Measurements from ENCODE around the gene TASOR2.

The TASOR2 gene

DNA sequence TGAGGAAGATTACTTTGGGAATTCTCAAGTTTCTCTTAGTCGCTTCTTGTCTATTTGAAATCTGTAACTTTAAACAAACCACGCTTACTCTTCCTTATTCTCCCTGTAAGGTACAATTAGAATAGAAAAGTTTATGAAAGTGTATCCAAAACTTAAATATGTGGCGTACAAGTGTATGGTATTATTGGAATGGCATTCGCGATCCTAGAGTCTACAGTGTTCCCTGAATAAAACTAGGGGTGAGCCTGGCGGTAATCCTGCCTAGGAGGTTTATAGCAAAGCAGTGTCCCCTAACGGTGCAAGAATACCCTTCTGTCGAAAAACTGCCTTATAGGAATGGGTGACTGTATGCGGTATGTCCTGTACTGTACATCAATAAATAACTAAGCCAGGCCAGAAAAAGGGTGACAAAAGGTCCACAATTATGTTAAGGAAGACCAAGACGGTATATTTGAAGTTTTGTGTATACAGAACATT is 1.2 kb downstream of the TASOR2 start:
- peak overlapping the region; percentile 81 for H3K4me3 ChIP-seq (ENCODE audit: low read depth, low read length)
- TF ChIP-seq, protein P1, sequence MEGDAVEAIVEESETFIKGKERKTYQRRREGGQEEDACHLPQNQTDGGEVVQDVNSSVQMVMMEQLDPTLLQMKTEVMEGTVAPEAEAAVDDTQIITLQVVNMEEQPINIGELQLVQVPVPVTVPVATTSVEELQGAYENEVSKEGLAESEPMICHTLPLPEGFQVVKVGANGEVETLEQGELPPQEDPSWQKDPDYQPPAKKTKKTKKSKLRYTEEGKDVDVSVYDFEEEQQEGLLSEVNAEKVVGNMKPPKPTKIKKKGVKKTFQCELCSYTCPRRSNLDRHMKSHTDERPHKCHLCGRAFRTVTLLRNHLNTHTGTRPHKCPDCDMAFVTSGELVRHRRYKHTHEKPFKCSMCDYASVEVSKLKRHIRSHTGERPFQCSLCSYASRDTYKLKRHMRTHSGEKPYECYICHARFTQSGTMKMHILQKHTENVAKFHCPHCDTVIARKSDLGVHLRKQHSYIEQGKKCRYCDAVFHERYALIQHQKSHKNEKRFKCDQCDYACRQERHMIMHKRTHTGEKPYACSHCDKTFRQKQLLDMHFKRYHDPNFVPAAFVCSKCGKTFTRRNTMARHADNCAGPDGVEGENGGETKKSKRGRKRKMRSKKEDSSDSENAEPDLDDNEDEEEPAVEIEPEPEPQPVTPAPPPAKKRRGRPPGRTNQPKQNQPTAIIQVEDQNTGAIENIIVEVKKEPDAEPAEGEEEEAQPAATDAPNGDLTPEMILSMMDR (IDR thresholded peaks at IDR 0.05; ENCODE audit: low read depth, low read length): no peak

DNA sequence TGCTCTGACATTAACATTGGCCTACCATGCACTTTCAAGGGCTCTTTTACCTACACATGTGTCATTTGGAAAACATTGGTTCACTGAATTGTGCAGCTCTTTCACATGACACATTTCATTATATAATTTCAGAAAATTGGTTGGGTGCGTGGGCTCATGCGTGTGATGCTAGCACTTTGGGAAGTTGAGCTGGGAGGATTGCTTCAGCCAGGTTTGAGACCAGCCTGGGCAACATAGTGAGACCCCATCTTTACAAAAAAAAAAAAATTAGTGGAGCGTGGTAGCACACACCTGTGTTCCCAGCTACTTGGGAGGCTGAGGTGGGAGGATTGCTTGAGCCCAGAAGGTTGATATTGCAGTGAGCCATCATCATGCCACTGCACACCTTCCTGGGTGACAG is 3.9 kb downstream of the TASOR2 start:
- TF ChIP-seq, protein P1 (IDR thresholded peaks at IDR 0.05; ENCODE audit: low read depth, low read length): no peak
- H3K4me3 ChIP-seq (ENCODE audit: low read depth, low read length): no peak overlapping the region

DNA sequence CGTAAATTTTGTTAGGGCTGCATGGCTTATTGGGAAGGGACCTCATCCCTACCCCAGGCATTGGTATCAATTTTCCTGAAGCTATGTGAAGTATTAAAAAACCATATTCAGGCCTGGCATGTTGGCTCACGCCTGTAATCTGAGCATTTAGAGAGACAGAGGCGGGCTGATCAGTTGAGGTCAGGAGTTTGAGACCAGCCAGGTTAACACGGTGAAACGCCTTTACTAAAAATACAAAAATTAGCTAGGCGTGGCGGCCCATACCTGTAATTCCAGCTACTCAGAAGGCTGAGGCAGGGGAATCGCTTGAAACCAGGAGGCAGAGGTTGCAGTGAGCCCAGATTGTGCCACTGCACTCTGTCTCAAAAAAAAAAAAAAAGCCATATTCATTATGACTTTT is 7.1 kb downstream of the TASOR2 start:
- no peak overlapping the region for H3K4me3 ChIP-seq (ENCODE audit: low read depth, low read length)
- TF ChIP-seq, protein P1 (IDR thresholded peaks at IDR 0.05; ENCODE audit: low read depth, low read length): no peak

DNA sequence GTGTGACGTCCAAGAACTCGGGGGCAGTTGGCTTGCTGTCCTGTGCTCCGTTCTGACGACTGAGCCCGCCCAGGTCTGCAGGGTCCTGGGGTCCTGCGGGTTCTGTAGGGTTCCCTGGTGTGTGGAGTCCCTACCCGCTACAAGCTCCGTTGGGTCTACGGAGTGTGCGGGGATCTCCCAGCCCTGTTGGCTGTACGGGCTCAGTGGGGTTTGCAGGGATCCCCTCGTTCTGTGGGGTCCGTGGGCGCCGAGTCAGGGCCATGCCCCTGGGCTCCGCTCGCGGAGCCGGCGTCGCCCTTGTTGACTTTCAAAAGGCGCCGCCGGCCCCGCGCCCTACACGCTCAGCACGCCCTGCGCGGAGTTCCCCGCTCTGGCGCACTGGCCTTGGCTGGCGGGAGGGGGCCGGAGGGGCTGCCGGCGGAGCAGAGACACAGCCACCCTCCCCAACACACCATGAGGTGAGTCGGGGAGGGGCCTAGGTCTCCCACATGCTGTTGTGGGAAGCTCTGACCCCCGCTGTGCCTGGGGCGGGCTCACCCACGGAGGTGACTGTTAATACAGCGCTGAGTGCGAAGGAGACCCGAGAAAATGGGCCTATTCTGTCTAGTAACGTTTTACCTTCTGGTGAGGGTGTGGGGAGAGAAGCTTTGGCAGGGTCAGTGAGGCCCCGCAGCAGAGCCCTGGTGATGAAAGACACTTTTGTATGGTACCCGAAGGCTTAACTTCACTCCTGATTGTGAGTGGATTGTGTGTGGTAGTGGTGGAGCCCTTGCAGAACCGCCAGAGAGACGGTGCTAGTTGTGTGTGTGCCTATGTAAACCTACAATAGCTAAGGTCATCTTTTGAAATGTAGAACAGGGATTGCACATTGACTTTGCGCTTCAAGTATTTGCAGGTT is 8.1 kb downstream of the TASOR2 start:
- peak overlapping the region; percentile 57 for H3K4me3 ChIP-seq (ENCODE audit: low read depth, low read length)
- TF ChIP-seq, protein P1 (IDR thresholded peaks at IDR 0.05; ENCODE audit: low read depth, low read length): no peak

DNA sequence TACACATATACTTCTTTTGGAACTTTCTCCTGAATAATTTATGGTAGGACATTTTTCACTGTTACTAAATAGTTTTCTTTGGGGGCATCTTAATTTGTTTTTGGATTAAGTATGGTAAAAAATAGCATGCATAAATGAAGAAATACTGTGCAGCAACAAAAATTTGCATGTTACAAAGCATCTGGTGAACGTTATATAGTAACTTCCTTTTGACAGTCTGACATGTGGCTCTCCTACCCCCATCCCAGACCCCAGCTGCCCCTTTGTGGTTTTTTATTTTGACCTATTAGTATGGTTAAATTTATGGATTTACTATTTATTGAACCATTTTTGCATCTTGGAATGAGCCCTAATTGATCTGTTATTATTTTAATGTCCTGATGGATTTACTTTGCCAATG is 9.9 kb downstream of the TASOR2 start:
- no peak overlapping the region for H3K4me3 ChIP-seq (ENCODE audit: low read depth, low read length)
- TF ChIP-seq, protein P1 (IDR thresholded peaks at IDR 0.05; ENCODE audit: low read depth, low read length): no peak

DNA sequence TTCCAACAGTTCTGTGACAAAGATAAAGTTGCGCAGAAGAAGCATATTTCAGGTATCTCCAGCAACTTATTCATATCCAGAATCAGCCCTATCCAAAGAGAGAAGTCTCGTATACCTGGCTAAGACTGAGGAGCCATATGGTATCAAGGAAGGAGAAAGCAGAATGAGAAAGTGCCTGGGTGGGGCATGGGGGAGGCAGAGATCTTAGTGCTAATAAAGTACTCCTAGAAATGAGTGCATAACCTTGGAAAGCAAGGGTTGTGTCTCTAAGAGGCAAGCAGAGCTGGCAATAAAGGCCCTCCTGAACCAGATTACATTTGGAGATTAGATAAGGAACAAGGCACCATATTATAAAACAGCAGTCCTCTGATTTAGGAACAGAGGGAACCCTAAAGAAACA is 12.7 kb downstream of the TASOR2 start:
- TF ChIP-seq, protein P1 (IDR thresholded peaks at IDR 0.05; ENCODE audit: low read depth, low read length): no peak
- no peak overlapping the region for H3K4me3 ChIP-seq (ENCODE audit: low read depth, low read length)

DNA sequence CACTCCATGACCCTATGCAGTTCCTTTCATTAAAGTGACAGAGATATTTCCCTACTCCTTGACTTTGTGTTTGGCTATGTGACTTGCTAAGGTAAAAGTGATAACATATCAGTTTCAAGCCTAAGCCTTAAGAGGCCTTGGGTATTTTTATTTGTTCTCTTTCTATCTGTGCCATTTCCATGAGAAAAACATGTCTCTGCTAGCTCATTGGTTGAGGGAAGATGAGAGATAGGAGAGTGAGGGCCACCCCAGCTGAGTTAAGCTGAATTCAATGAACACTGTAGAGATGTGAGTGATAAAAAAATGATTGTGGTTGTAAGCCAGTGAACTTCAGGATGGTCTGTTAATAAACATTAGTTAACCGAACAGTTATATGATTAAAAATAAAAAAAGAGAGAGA is 13.4 kb downstream of the TASOR2 start:
- no peak overlapping the region for H3K4me3 ChIP-seq (ENCODE audit: low read depth, low read length)
- TF ChIP-seq, protein P1 (IDR thresholded peaks at IDR 0.05; ENCODE audit: low read depth, low read length): no peak

Data from WI38 (cell line).